Muscle layer of colon (tissue), 2 donors: ENCODE data around the gene DLX3.

Experiments used
- H3K27ac ChIP-seq: one replicate; pipeline ENCODE4 v1.7.0; 2013; ENCODE audit warnings: low read depth, mild to moderate bottlenecking, low read length, moderate library complexity
- H3K27me3 ChIP-seq, 2 donors: one replicate each; pipeline ENCODE4 v1.7.0; 2013; ENCODE audit warnings: low read length in 2 of 2, mild to moderate bottlenecking in 2 of 2; ENCODE audit not compliant: insufficient read depth in 2 of 2, control insufficient read depth in 1 of 2
- H3K36me3 ChIP-seq: one replicate; pipeline ENCODE4 v1.7.0; 2013; ENCODE audit warnings: mild to moderate bottlenecking, low read length; ENCODE audit not compliant: insufficient read depth
- H3K4me1 ChIP-seq: one replicate; pipeline ENCODE4 v1.7.0; 2013; ENCODE audit warnings: mild to moderate bottlenecking, low read length; ENCODE audit not compliant: insufficient read depth
- H3K4me3 ChIP-seq, 2 donors: one replicate each; pipeline ENCODE4 v1.7.0; 2013; ENCODE audit warnings: low read length in 2 of 2, low read depth in 1 of 2, mild to moderate bottlenecking in 1 of 2, moderate library complexity in 1 of 2
- H3K9ac ChIP-seq: one replicate; pipeline ENCODE4 v1.7.0; 2013; ENCODE audit warnings: low read length
- H3K9me3 ChIP-seq: one replicate; pipeline ENCODE4 v1.7.0; 2013; ENCODE audit warnings: mild to moderate bottlenecking, low read length
- donor health status: abdominal sarcoma.
- donor health status: Adenocarcinoma of cecum.

DLX3 gene

DNA sequence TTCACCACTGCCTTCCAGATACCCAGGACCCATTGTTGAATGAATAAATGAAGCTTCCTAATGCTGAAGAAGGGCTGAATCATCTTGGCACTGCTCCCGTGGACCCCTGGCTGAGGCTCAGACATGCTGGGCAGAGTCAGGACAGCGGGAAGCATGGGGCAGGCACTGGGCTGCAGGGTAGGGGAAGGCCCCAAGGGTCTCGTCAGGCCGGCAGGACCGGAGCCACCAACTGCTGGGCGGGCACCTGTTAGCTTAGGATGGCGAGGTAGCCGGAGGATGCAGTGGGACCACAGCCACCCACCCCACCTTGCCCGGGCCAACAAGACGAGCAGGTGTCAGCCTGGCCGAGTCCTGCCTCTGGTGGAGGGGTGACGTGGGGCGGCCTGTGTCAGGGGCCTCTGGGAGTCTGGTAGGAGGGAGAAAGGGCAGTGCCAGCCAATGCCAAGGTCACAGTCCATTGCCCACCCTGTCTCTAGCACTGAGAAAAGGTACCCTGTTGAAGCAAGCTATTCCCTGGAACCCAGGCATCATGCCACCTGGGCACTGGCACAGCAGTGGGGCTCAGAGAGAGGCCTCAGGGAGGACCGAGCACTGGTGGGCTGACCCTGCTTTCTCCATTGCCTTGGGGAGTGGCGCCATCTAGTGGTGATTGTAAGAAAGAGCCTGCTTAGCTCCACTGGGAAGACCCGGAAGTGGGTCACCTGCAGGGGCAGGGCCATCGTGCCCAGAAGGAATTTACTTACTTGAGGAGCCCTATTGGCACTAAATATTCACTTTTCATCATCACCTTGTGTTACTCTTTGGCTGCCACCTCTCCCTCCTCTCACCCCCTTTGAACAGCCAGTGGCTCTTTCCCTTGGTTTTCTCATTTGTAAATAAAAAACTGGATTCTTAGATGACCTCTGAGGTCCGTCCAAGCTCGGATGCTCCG lies 3.0 kb upstream of the DLX3 start:
- no peaks in the 10 kb centered on the region for H3K9me3 ChIP-seq
- H3K4me1 ChIP-seq: peaks cover 28% of the 10 kb centered on the region
- no peaks in the 10 kb centered on the region for H3K36me3 ChIP-seq
- no peak overlapping the region for H3K4me3 ChIP-seq
- H3K27ac ChIP-seq: no peak overlapping the region
- no peak overlapping the region for H3K9ac ChIP-seq
- peaks cover 59 to 77% of the 10 kb centered on the region in 2 donors for H3K27me3 ChIP-seq

DNA sequence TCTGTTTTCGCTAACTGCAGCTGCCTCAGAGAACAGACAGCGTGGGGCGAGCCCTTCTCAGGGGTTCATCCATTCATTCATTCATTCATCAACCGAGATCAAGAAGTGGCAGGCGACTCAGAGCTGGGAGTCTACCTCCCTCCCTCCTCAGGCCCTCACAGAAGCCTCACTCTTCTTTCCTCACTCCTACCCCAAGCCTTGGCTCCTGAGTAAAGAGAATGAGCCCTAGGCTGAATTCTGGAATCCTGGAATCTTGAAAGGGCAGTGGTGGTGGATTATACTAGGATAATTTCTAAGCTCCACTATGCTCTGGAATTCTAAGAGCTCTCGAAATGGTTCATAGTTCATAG lies 2.3 kb upstream of the DLX3 start:
- Histone ChIP-seq H3K9me3 (no peaks in the 10 kb centered on the region), H3K27ac (no peak overlapping the region), H3K36me3 (no peaks in the 10 kb centered on the region), H3K4me3 (no peak overlapping the region), H3K4me1 (peaks cover 30% of the 10 kb centered on the region), H3K9ac (no peak overlapping the region), H3K27me3 (peaks cover 66 to 84% of the 10 kb centered on the region in 2 donors)

DNA sequence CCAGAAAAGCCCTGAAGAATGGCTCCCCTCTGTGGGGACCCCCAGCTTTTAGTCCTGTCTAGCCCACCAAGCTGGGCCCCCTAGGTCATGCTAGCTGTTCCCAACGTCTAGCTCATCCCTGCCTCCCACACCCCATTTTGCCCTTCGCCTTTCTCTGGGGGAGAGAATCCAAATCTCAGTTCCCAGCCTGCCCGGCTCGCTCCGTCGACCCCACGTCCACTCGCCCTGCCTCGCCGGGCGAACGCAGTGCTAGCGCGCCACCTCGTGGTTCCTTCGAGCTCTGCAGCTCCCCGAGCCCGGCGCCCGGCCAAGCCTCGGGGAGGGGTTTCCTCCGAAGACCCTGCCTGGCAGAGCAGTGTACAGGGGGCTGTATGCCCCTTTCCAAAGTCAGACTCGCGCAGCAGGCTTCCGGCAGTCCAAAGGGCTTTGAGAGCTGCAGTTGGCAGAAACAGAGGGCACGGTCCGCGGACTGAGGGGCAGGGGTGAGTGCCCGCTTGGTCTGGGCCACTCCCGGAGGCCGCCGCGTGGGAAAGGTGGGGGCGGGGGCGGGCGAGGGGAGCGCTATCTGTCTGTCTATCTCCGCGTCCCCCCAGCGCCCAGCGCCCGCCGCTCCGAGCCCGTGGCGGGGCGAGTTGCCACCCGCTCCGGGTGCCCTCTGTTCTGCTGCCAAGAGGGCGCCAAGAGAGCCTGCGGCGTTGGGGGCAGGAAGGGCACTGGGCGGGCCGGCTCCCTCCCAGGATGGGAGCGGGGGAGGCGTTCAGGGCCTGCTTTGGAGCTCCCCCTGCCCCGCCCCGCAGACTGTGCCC lies 1.7 kb upstream of the DLX3 start:
- Histone ChIP-seq H3K27me3 (peaks cover 72 to 90% of the 10 kb centered on the region in 2 donors), H3K9ac (no peak overlapping the region), H3K27ac (no peak overlapping the region), H3K4me1 (peaks cover 30% of the 10 kb centered on the region), H3K4me3 (peak overlapping the region in 1 of 2 donors; percentile 34), H3K36me3 (no peaks in the 10 kb centered on the region), H3K9me3 (no peaks in the 10 kb centered on the region)

DNA sequence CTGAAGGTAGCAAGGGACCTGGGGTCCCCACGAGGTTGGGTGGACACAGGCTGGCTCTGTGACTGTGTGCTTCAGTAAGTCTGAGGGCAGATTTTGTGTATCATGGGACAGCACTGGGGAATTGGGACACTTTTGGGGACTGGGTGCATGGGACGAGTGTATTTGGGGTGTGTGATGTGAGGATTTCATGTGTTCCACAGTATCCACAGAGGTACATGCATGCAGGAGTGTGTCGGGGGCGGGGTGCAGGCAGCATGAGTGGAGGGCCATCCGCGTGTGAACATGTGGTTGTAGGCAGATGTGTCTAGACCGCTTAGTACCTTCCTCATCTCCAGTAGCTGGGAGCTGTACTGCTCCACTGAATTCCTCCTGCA lies 1.1 kb upstream of the DLX3 start:
- H3K4me3 ChIP-seq: peak overlapping the region in 1 of 2 donors; percentile 34
- H3K9ac ChIP-seq: no peak overlapping the region
- peaks cover 30% of the 10 kb centered on the region for H3K4me1 ChIP-seq
- H3K27me3 ChIP-seq: peaks cover 68 to 91% of the 10 kb centered on the region in 2 donors
- no peak overlapping the region for H3K27ac ChIP-seq
- no peaks in the 10 kb centered on the region for H3K36me3 ChIP-seq
- H3K9me3 ChIP-seq: no peaks in the 10 kb centered on the region

DNA sequence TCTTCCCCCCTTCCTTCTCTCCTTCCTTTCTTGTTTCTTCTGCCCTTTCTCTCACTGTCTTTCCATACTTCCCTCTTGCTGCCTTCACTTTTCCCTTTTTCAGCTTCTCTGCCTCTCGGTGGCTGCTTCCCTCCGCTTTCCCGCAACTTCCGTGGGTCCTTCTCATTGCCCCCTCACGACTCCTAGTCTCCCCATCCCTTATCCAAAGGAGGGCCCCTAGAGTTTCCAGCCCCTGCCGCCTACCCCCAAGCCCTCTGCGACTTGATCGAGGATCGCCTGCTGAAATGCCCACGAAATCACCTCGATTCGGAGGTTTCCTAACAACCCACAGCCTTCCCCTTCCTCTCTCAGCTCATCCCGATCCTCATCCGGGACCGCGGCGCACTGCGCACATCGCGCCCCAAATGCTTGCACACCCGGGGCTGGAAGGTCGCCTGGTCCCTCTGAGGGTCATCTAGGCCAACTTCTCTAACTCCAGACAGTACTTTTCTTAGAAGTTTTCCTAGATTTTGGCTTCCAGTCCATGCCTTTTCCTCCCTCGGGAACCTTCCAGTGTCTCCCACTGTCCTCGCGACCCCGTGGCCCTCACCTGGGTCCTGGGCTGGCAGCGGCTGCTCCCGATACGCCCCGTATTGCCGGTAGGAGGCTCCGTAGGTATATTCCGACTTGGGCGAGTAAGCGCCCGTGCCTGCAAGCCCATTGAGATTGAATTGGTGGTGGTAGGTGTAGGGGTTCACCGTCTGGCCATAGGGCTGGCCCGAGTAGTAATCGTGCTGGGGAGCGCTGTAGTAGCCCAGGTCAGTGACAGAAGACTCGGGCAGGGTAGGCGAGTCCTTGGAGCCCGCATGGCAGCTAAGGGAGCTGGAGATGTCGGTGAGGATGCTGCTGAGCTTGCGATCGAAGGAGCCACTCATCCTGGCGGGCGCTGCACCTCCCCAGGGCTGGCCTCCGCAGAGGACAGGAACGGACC lies 654 bp downstream of the DLX3 start:
- Histone ChIP-seq H3K4me1 (peaks cover 30% of the 10 kb centered on the region), H3K9ac (no peak overlapping the region), H3K36me3 (no peaks in the 10 kb centered on the region), H3K27ac (no peak overlapping the region), H3K4me3 (peak overlapping the region in 1 of 2 donors; percentile 10), H3K9me3 (no peaks in the 10 kb centered on the region), H3K27me3 (peaks cover 59 to 93% of the 10 kb centered on the region in 2 donors)

DNA sequence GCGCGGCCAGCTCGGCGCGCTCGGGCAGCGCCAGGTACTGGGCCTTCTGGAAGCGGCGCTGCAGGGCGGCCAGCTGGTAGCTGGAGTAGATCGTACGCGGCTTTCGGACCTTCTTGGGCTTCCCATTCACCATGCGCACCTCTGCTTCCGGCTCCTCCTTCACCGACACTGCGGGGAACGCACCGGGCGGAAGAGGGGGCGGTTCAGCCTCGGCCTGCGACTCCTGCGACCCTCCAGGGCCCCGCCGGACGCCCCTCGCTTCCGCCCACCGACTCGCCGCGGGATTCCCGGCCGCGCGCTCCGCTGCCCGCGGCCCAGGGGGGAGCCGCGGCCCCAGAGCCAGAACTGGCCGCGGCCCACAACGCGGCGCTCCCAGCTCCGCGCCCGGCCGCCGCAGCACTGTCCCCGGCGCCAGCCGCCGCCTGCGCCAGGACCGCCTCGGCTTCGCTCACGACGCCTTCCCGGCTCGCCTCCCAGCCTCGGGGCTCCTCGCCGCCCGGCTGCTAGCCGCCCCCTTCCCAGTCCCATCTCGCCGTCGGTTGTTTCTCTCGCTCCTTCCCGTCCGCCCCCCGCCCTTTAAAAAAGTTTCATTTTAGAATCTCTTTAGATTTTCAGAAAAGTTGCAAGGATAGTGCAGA lies 1.5 kb downstream of the DLX3 start:
- H3K27ac ChIP-seq: no peak overlapping the region

DNA sequence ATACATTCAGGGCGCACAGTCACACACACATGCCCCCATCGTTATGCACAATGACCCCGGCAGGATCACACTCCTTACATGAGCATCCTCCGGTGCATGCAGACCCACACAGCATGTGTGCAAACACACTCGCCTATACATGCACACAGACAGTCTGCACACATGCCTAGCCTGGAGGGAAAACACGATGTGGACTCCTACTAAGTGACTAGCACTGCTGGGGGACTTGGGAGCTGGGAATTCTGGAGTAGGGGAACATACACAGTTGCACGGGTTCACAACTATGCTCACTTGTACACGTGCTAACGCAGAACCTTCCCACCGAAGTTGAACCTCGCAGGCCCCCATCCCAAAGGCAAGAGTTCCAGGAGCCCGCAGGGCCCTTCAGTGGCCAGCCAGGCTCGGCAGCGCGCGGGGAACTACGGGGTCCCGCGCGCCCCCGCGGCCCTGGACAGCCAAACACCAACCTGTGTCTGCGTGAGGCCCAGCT lies 2.0 kb downstream of the DLX3 start:
- H3K27ac ChIP-seq: no peak overlapping the region
- H3K4me1 ChIP-seq: peaks cover 30% of the 10 kb centered on the region
- H3K36me3 ChIP-seq: no peaks in the 10 kb centered on the region
- H3K9ac ChIP-seq: no peak overlapping the region
- H3K27me3 ChIP-seq: peaks cover 51 to 88% of the 10 kb centered on the region in 2 donors
- peak overlapping the region; percentile 10 to 31 for H3K4me3 ChIP-seq
- H3K9me3 ChIP-seq: no peaks in the 10 kb centered on the region

More for the DNA sequence above, 1.5 kb downstream of the DLX3 start:
- H3K4me1 ChIP-seq: peaks cover 30% of the 10 kb centered on the region
- no peak overlapping the region for H3K9ac ChIP-seq
- H3K27me3 ChIP-seq: peaks cover 51 to 87% of the 10 kb centered on the region in 2 donors
- no peaks in the 10 kb centered on the region for H3K9me3 ChIP-seq
- peak overlapping the region; percentile 10 to 31 for H3K4me3 ChIP-seq
- no peaks in the 10 kb centered on the region for H3K36me3 ChIP-seq

DNA sequence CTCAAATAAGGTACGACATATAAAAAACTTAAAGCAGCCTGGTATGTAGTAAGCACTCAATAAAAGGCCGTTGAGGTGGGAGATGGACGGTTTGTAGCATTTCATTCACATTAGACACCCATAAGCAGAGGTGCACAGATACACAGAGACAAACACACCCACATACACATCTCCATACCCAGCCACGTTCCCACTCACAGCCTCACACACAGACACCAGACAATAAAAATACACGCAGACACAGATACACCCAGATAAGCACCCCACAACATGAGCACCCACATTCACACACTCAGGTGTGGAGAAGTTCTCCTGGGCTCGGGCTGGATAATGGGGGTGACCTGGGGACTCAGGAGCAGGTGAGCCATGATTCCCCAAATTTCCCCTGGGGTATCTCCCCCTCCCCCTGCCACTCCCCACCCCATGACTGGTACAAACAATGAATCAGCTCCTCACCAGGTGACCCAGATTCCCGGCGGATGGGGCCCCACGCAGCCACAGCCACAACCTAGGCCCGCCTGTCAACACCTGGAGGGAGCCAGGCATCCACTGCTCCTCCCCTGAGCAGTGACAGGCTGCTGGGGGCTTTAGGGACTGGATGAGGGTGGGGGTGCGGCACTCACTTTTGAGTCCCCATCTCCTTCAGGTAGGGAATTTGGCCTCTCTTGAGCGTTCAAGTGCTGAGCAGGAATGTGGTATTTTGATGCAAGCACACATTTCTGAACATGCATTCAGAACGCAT lies 2.7 kb downstream of the DLX3 start:
- Histone ChIP-seq H3K4me1 (peaks cover 35% of the 10 kb centered on the region), H3K9me3 (no peaks in the 10 kb centered on the region), H3K27me3 (peaks cover 46 to 88% of the 10 kb centered on the region in 2 donors), H3K4me3 (no peak overlapping the region), H3K27ac (no peak overlapping the region), H3K36me3 (no peaks in the 10 kb centered on the region), H3K9ac (no peak overlapping the region)

DNA sequence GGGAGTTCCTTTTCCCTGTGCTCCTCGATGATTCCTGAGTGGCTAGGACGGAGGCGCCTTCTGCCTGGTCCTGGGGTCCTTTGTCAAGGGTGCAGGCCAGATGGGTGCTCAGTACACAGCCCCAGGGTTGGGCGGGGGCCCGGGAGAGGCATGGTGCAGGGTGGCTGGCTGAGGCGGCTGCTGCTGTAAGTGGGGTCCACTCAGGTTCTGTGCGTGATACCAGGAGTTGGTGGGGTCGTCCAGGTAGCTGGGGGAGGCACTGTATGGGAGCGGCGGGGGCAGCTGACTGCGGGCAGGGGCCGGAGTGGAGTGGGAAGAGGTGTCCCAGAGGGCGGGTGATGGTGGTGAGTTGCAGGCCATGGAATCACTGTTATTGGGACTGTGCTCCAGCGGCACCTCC lies 3.6 kb downstream of the DLX3 start:
- Histone ChIP-seq H3K9ac (no peak overlapping the region), H3K27me3 (peaks cover 50 to 88% of the 10 kb centered on the region in 2 donors), H3K27ac (no peak overlapping the region), H3K4me3 (no peak overlapping the region), H3K4me1 (peaks cover 31% of the 10 kb centered on the region), H3K9me3 (no peaks in the 10 kb centered on the region), H3K36me3 (no peaks in the 10 kb centered on the region)

DNA sequence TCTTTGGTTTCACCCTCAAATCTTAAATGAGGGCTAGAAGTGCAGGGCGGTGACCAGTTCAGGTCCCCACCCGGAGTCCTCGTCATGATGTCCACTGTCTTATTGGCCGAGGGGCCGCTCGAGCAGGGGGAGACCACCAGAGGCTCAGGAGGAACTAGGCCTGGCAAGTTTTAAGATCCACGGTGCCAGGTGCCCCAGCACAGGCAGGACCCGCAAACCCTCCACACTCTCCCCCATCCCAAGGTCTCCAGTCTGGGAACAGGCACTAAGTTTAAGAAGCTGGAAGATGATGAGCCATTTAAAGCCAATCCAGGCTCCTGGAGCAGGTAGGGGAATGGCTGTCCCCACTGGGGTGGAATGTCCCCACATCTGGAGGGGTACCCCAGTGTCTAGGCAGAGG lies 4.1 kb downstream of the DLX3 start:
- H3K9me3 ChIP-seq: no peaks in the 10 kb centered on the region
- no peak overlapping the region for H3K27ac ChIP-seq
- H3K4me3 ChIP-seq: no peak overlapping the region
- H3K36me3 ChIP-seq: no peaks in the 10 kb centered on the region
- peaks cover 45 to 88% of the 10 kb centered on the region in 2 donors for H3K27me3 ChIP-seq
- H3K9ac ChIP-seq: no peak overlapping the region
- peaks cover 28% of the 10 kb centered on the region for H3K4me1 ChIP-seq
